ENCODE results near the gene RUNX2. TPM values are rescaled to one million over a fixed set of nuclear protein-coding genes. Genes with fewer than 3 reads are reported as not detected.

RUNX2 gene
- total and polyA plus RNA-seq, 4 donors, result 1.8 to 6.7 (median 3.2) TPM

- no peaks in the 10 kb centered on the region for H3K27me3 ChIP-seq (ENCODE audit: control insufficient read depth in 3 of 3, insufficient read depth in 3 of 3, low read length in 2 of 3)
- ATAC-seq (ENCODE audit: insufficient read depth, low FRiP score) (no peak), DNase-seq (peak; percentile 45 to 71 (median 65))
- no peak overlapping the region for H3K27ac ChIP-seq (ENCODE audit: low read depth in 1 of 2, low read length in 1 of 2)
- no peak for TF ChIP-seq CTCF (IDR thresholded peaks at IDR 0.05; ENCODE audit: control extremely low read depth, extremely low read depth)
- WGBS, 2 donors, result 55 to 71% methylated on average over 5 of the region's 5 CpGs
- H3K36me3 ChIP-seq (ENCODE audit: control insufficient read depth in 4 of 4, insufficient read depth in 4 of 4, low read length in 4 of 4), result no peaks in the 10 kb centered on the region
- H3K9me3 ChIP-seq (ENCODE audit: control insufficient read depth in 4 of 4, insufficient read depth in 3 of 4, low read length in 3 of 4), result peaks cover 0 to 4% (median 2%) of the 10 kb centered on the region in 4 donors
- no peak overlapping the region for H3K4me3 ChIP-seq
- H3K9ac ChIP-seq (ENCODE audit: insufficient read depth in 1 of 2, low read length in 2 of 2), result no peak overlapping the region
- peaks cover 0 to 17% (median 3%) of the 10 kb centered on the region in 5 donors for H3K4me1 ChIP-seq (ENCODE audit: control insufficient read depth in 5 of 5, insufficient read depth in 5 of 5, low read length in 5 of 5)
Observed at GRCh38 chr6:45678285-45678607, 350.1 kb downstream of the RUNX2 start.

- no peak overlapping the region for H3K9ac ChIP-seq (ENCODE audit: insufficient read depth in 1 of 2, low read length in 2 of 2)
- ATAC-seq (ENCODE audit: insufficient read depth, low FRiP score) (no peak), DNase-seq (no peak)
- TF ChIP-seq CTCF (IDR thresholded peaks at IDR 0.05; ENCODE audit: control extremely low read depth, extremely low read depth), result no peak
- peaks cover 0 to 4% (median 2%) of the 10 kb centered on the region in 4 donors for H3K9me3 ChIP-seq (ENCODE audit: control insufficient read depth in 4 of 4, insufficient read depth in 3 of 4, low read length in 3 of 4)
- H3K27ac ChIP-seq (ENCODE audit: low read depth in 1 of 2, low read length in 1 of 2), result no peak overlapping the region
- no peak overlapping the region for H3K4me3 ChIP-seq
- peaks cover 0 to 17% (median 3%) of the 10 kb centered on the region in 5 donors for H3K4me1 ChIP-seq (ENCODE audit: control insufficient read depth in 5 of 5, insufficient read depth in 5 of 5, low read length in 5 of 5)
- 83 to 97% methylated on average over 5 of the region's 5 CpGs for WGBS, 2 donors
- H3K36me3 ChIP-seq (ENCODE audit: control insufficient read depth in 4 of 4, insufficient read depth in 4 of 4, low read length in 4 of 4), result no peaks in the 10 kb centered on the region
- H3K27me3 ChIP-seq (ENCODE audit: control insufficient read depth in 3 of 3, insufficient read depth in 3 of 3, low read length in 2 of 3), result no peaks in the 10 kb centered on the region
Observed at GRCh38 chr6:45679163-45679562, 351.0 kb downstream of the RUNX2 start.

GRCh38 chr6:45679631-45680030, 351.5 kb downstream of the RUNX2 start:
- WGBS, 2 donors, result 85 to 89% methylated on average over 2 of the region's 2 CpGs
- H3K9me3 ChIP-seq (ENCODE audit: control insufficient read depth in 4 of 4, insufficient read depth in 3 of 4, low read length in 3 of 4), result peaks cover 0 to 4% (median 2%) of the 10 kb centered on the region in 4 donors
- TF ChIP-seq CTCF (IDR thresholded peaks at IDR 0.05; ENCODE audit: control extremely low read depth, extremely low read depth), result no peak
- no peak overlapping the region for H3K27ac ChIP-seq (ENCODE audit: low read depth in 1 of 2, low read length in 1 of 2)
- no peak overlapping the region for H3K4me3 ChIP-seq
- DNase-seq (no peak), ATAC-seq (ENCODE audit: insufficient read depth, low FRiP score) (no peak)
- H3K27me3 ChIP-seq (ENCODE audit: control insufficient read depth in 3 of 3, insufficient read depth in 3 of 3, low read length in 2 of 3), result no peaks in the 10 kb centered on the region
- H3K36me3 ChIP-seq (ENCODE audit: control insufficient read depth in 4 of 4, insufficient read depth in 4 of 4, low read length in 4 of 4), result no peaks in the 10 kb centered on the region
- H3K4me1 ChIP-seq (ENCODE audit: control insufficient read depth in 5 of 5, insufficient read depth in 5 of 5, low read length in 5 of 5), result peaks cover 0 to 17% (median 3%) of the 10 kb centered on the region in 5 donors
- no peak overlapping the region for H3K9ac ChIP-seq (ENCODE audit: insufficient read depth in 1 of 2, low read length in 2 of 2)

Data from lung (tissue), 12 donors.